HEK293 (cell line): ENCODE results near the gene REG1B.

ENCODE experiments used
- CTCF ChIA-PET: fragments of 350-600 bp; formaldehyde crosslinking; extraction: SDS; loops from one replicate; lab custom pipeline; 2021; ENCODE audit warnings: antibody characterized with exemption; lab: Yijun Ruan, JAX
- POLR2A ChIA-PET: fragments of 300-600 bp; formaldehyde crosslinking; extraction: SDS; loops from one replicate; lab custom pipeline; 2020; ENCODE audit warnings: antibody characterized with exemption, inconsistent platforms; lab: Yijun Ruan, JAX
- H3K27ac ChIP-seq: fragments of 200-500 bp; sonication (Bioruptor generic); 2 replicates; pipeline ENCODE4 v1.5.1; 2014; ENCODE audit warnings: low read depth, low read length, control low read depth, inconsistent platforms; ENCODE audit errors: extremely low read depth
- H3K36me3 ChIP-seq, 2 experiments: fragments of 200-500 bp in 1 of 2; sonication (Bioruptor generic) in 1 of 2; 1 replicate in 1 of 2; 2 replicates in 1 of 2; pipeline ENCODE4 v1.5.1; 2014 to 2017; ENCODE audit warnings: inconsistent platforms in 2 of 2, low read length in 2 of 2; ENCODE audit not compliant: control insufficient read depth in 2 of 2, insufficient read depth in 1 of 2
- H3K4me1 ChIP-seq: fragments of 200-500 bp; sonication (Bioruptor generic); 2 replicates; pipeline ENCODE4 v1.5.1; 2014; ENCODE audit warnings: mild to moderate bottlenecking, low read length, inconsistent platforms; ENCODE audit not compliant: control insufficient read depth, insufficient read depth
- H3K4me3 ChIP-seq: 2 replicates; pipeline ENCODE4 v1.5.1; 2011; ENCODE audit warnings: low read depth, mild to moderate bottlenecking, control low read depth, low read length, moderate library complexity
- H3K9me3 ChIP-seq: fragments of 200-500 bp; sonication (Bioruptor generic); 2 replicates; pipeline ENCODE4 v1.5.1; 2014; ENCODE audit warnings: low read depth, low read length, inconsistent platforms; ENCODE audit not compliant: control insufficient read depth, insufficient read depth
- EGR2 ChIP-seq: fragments of 450-650 bp; formaldehyde crosslinking; IDR thresholded peaks from 2 replicates; pipeline ENCODE4 v1.5.1; 2016; ENCODE audit warnings: low read depth, missing biosample characterization, missing genetic modification characterization
- IKZF3 ChIP-seq: fragments of 450-650 bp; IDR thresholded peaks from 2 replicates; pipeline ENCODE4 v1.5.0; 2018; ENCODE audit warnings: missing biosample characterization, mild to moderate bottlenecking, missing genetic modification characterization, moderate library complexity
- KLF9 ChIP-seq: fragments of 450-650 bp; formaldehyde crosslinking; IDR thresholded peaks from 2 replicates; pipeline ENCODE4 v1.5.1; 2016; ENCODE audit warnings: missing biosample characterization, missing genetic modification characterization, low read depth
- WT1 ChIP-seq: fragments of 450-650 bp; formaldehyde crosslinking; IDR thresholded peaks from 2 replicates; pipeline ENCODE4 v1.5.1; 2016; ENCODE audit warnings: missing biosample characterization, missing genetic modification characterization
- ZBTB20 ChIP-seq: fragments of 450-650 bp; formaldehyde crosslinking; IDR thresholded peaks from 2 replicates; pipeline ENCODE4 v1.5.1; 2016; ENCODE audit warnings: missing biosample characterization, missing genetic modification characterization
- ZFHX2 ChIP-seq: fragments of 450-650 bp; formaldehyde crosslinking; conservative IDR thresholded peaks from 2 replicates; pipeline ENCODE4 v1.5.1; 2016; ENCODE audit warnings: missing biosample characterization, missing genetic modification characterization
- ZFP41 ChIP-seq: fragments of 450-650 bp; formaldehyde crosslinking; IDR thresholded peaks from 2 replicates; pipeline ENCODE4 v1.5.1; 2016; ENCODE audit warnings: missing biosample characterization, missing genetic modification characterization, borderline replicate concordance
- ZNF121 ChIP-seq: fragments of 450-650 bp; formaldehyde crosslinking; IDR thresholded peaks from 2 replicates; pipeline ENCODE4 v1.5.1; 2016; ENCODE audit warnings: missing biosample characterization, missing genetic modification characterization
- ZNF146 ChIP-seq: fragments of 450-650 bp; formaldehyde crosslinking; IDR thresholded peaks from 2 replicates; pipeline ENCODE4 v1.5.1; 2016; ENCODE audit warnings: missing biosample characterization, missing genetic modification characterization
- ZNF148 ChIP-seq: fragments of 450-650 bp; formaldehyde crosslinking; IDR thresholded peaks from 2 replicates; pipeline ENCODE4 v1.5.0; 2017; ENCODE audit warnings: missing biosample characterization, missing genetic modification characterization, borderline replicate concordance
- ZNF184 ChIP-seq: fragments of 450-650 bp; IDR thresholded peaks from 2 replicates; pipeline ENCODE4 v1.5.1; 2018; ENCODE audit warnings: missing biosample characterization, mild to moderate bottlenecking, missing genetic modification characterization
- ZNF211 ChIP-seq: fragments of 450-650 bp; formaldehyde crosslinking; IDR thresholded peaks from 2 replicates; pipeline ENCODE4 v1.5.1; 2016; ENCODE audit warnings: low read depth, missing biosample characterization, missing genetic modification characterization
- ZNF214 ChIP-seq: fragments of 450-650 bp; formaldehyde crosslinking; IDR thresholded peaks from 2 replicates; pipeline ENCODE4 v1.5.1; 2017; ENCODE audit warnings: missing biosample characterization, mild to moderate bottlenecking, missing genetic modification characterization, borderline replicate concordance
- ZNF394 ChIP-seq: fragments of 450-650 bp; formaldehyde crosslinking; IDR thresholded peaks from 2 replicates; pipeline ENCODE4 v1.5.1; 2016; ENCODE audit warnings: missing biosample characterization, missing genetic modification characterization, mild to moderate bottlenecking, moderate library complexity, borderline replicate concordance
- ZNF423 ChIP-seq: fragments of 450-650 bp; formaldehyde crosslinking; IDR thresholded peaks from 2 replicates; pipeline ENCODE4 v1.5.1; 2016; ENCODE audit warnings: missing biosample characterization, missing genetic modification characterization
- ZNF48 ChIP-seq: fragments of 450-650 bp; formaldehyde crosslinking; IDR thresholded peaks from 2 replicates; pipeline ENCODE4 v1.5.1; 2016; ENCODE audit warnings: missing biosample characterization, missing genetic modification characterization
- ZNF501 ChIP-seq: fragments of 450-650 bp; formaldehyde crosslinking; IDR thresholded peaks from 2 replicates; pipeline ENCODE4 v1.5.1; 2016; ENCODE audit warnings: missing biosample characterization, missing genetic modification characterization
- ZNF514 ChIP-seq: fragments of 450-650 bp; formaldehyde crosslinking; IDR thresholded peaks from 2 replicates; pipeline ENCODE4 v1.5.1; 2016; ENCODE audit warnings: missing biosample characterization, missing genetic modification characterization
- ZNF555 ChIP-seq: fragments of 450-650 bp; formaldehyde crosslinking; conservative IDR thresholded peaks from 2 replicates; pipeline ENCODE4 v1.5.1; 2017; ENCODE audit warnings: missing biosample characterization, mild to moderate bottlenecking, missing genetic modification characterization, inconsistent platforms
- ZNF560 ChIP-seq: fragments of 450-650 bp; formaldehyde crosslinking; IDR thresholded peaks from 2 replicates; pipeline ENCODE4 v1.5.1; 2017; ENCODE audit warnings: missing biosample characterization, missing genetic modification characterization, borderline replicate concordance
- ZNF561 ChIP-seq: fragments of 450-650 bp; IDR thresholded peaks from 2 replicates; pipeline ENCODE4 v1.5.1; 2018; ENCODE audit warnings: missing biosample characterization, missing genetic modification characterization, borderline replicate concordance
- ZNF571 ChIP-seq: fragments of 450-650 bp; formaldehyde crosslinking; IDR thresholded peaks from 2 replicates; pipeline ENCODE4 v1.5.0; 2017; ENCODE audit warnings: missing biosample characterization, missing genetic modification characterization
- ZNF623 ChIP-seq: fragments of 450-650 bp; formaldehyde crosslinking; IDR thresholded peaks from 2 replicates; pipeline ENCODE4 v1.5.1; 2016; ENCODE audit warnings: missing biosample characterization, missing genetic modification characterization
- ZNF626 ChIP-seq: fragments of 450-650 bp; sonication (Bioruptor Pico); formaldehyde crosslinking; IDR thresholded peaks from 2 replicates; pipeline ENCODE4 v1.5.1; 2018; ENCODE audit warnings: missing biosample characterization, missing genetic modification characterization, inconsistent platforms
- ZNF629 ChIP-seq: fragments of 450-650 bp; formaldehyde crosslinking; IDR thresholded peaks from 2 replicates; pipeline ENCODE4 v1.5.1; 2017; ENCODE audit warnings: missing biosample characterization, missing genetic modification characterization
- ZNF654 ChIP-seq: fragments of 450-650 bp; formaldehyde crosslinking; IDR thresholded peaks from 2 replicates; pipeline ENCODE4 v1.5.1; 2016; ENCODE audit warnings: low read depth, missing biosample characterization, missing genetic modification characterization
- ZNF707 ChIP-seq: fragments of 450-650 bp; formaldehyde crosslinking; IDR thresholded peaks from 2 replicates; pipeline ENCODE4 v1.5.1; 2016; ENCODE audit warnings: missing biosample characterization, missing genetic modification characterization
- ZSCAN4 ChIP-seq: fragments of 450-650 bp; formaldehyde crosslinking; IDR thresholded peaks from 2 replicates; pipeline ENCODE4 v1.5.1; 2017; ENCODE audit warnings: missing biosample characterization, missing genetic modification characterization

REG1B gene

GRCh38 chr2:79100285-79100684, 12.5 kb upstream of the REG1B start (continued):
- TF ChIP-seq ZNF148 (no peak), ZFP41 (tag by site-specific recombination) (no peak)
- TF ChIP-seq, all 188 proteins: peak for 0

GRCh38 chr2:79099140-79099686, 11.4 kb upstream of the REG1B start:
- Histone ChIP-seq H3K4me1 (no peaks in the 10 kb centered on the region), H3K27ac (no peak overlapping the region), H3K36me3 (no peaks in the 10 kb centered on the region), H3K9me3 (no peaks in the 10 kb centered on the region), H3K4me3 (no peak overlapping the region)
- ChIA-PET POLR2A (no interaction called here), CTCF (interaction anchor here (0.7 kb wide), 1 partner anchor 1367 kb away, joined by 4 read pairs; no protein-coding TSS in a partner anchor)
- TF ChIP-seq ZNF707 (tag by site-specific recombination) (no peak), ZSCAN4 (tag by site-specific recombination) (no peak), ZBTB20 (tag by site-specific recombination) (no peak), ZNF121 (tag by site-specific recombination) (no peak), ZNF561 (tag by site-specific recombination) (no peak), ZNF211 (tag by site-specific recombination) (no peak), ZNF48 (tag by site-specific recombination) (no peak), WT1 (tag by site-specific recombination) (no peak), ZNF623 (tag by site-specific recombination) (no peak), ZNF394 (tag by site-specific recombination) (no peak), ZNF423 (tag by site-specific recombination) (no peak)

- no peaks in the 10 kb centered on the region for H3K36me3 ChIP-seq
- no peak overlapping the region for H3K4me3 ChIP-seq
- CTCF ChIA-PET, result no interaction called here
- POLR2A ChIA-PET, result no interaction called here
- TF ChIP-seq ZNF146 (tag by site-specific recombination), result no peak
- TF ChIP-seq ZNF48 (tag by site-specific recombination), result no peak
- H3K27ac ChIP-seq, result no peak overlapping the region
- H3K4me1 ChIP-seq, result no peaks in the 10 kb centered on the region
- H3K9me3 ChIP-seq, result no peaks in the 10 kb centered on the region
These were observed 10.1 kb upstream of the REG1B start for GRCh38 chr2:79097843-79098242.

GRCh38 chr2:79090693-79091092, 2.9 kb upstream of the REG1B start:
- Histone ChIP-seq H3K9me3 (no peaks in the 10 kb centered on the region), H3K4me3 (no peak overlapping the region), H3K27ac (no peak overlapping the region), H3K4me1 (no peaks in the 10 kb centered on the region), H3K36me3 (no peaks in the 10 kb centered on the region)
- CTCF ChIA-PET, result no interaction called here
- POLR2A ChIA-PET, result no interaction called here
- TF ChIP-seq ZNF629 (tag by site-specific recombination) (no peak), ZNF514 (tag by site-specific recombination) (no peak), ZFHX2 (tag by site-specific recombination) (no peak), ZNF555 (tag by site-specific recombination) (no peak), KLF9 (tag by site-specific recombination) (no peak), ZNF184 (tag by site-specific recombination) (no peak), ZNF571 (tag by site-specific recombination) (no peak), IKZF3 (tag by site-specific recombination) (no peak), ZNF501 (tag by site-specific recombination) (no peak), ZNF626 (tag by site-specific recombination) (no peak), EGR2 (tag by site-specific recombination) (no peak), ZNF560 (tag by site-specific recombination) (no peak), ZBTB20 (tag by site-specific recombination) (no peak), ZNF654 (no peak), ZNF214 (tag by site-specific recombination) (no peak)
